ENCODE measurements around the gene FAM131A.

- no peak for TF ChIP-seq AFF4 (CRISPR knock-in tag; IDR thresholded peaks at IDR 0.05; ENCODE audit: borderline replicate concordance)
- no peak for TF ChIP-seq CTCF (IDR thresholded peaks at IDR 0.05)
Observed at GRCh38 chr3:184389384-184389783, 52.0 kb downstream of the FAM131A start.

All from WTC11 (cell line).